GM12878 (cell line): ENCODE data around the gene KCNA2. TPM values are rescaled to one million over a fixed set of nuclear protein-coding genes. Genes with fewer than 3 reads are reported as not detected.

Experiments used
- ATAC-seq: fragments of 200-7000 bp; cut with Tn5 transposase; 3 replicates; pipeline ENCODE4 v1.9.1; 2020; ENCODE audit warnings: mild to moderate bottlenecking, moderate library complexity
- BruUV-seq: library from RNA; stranded (reverse); fragments of 400-500 nt; replicated peaks from 2 replicates; lab custom pipeline; 2021; lab: Mats Ljungman, UMichigan
- CTCF ChIA-PET: fragments of 300-600 bp; sonication (Branson Sonifier 250); formaldehyde crosslinking; extraction: SDS; loops from one replicate; lab custom pipeline; 2021; ENCODE audit warnings: inconsistent platforms; lab: Yijun Ruan, JAX
- POLR2A ChIA-PET: fragments of 350-600 bp; formaldehyde crosslinking; extraction: SDS; loops from one replicate; lab custom pipeline; 2021; ENCODE audit warnings: inconsistent platforms; lab: Charles Lee
- RAD21 ChIA-PET: fragments of 300-600 bp; sonication (Branson Sonifier 250); formaldehyde crosslinking; loops from one replicate; lab custom pipeline; 2023; ENCODE audit warnings: antibody characterized with exemption; ENCODE audit not compliant: unreplicated experiment; lab: Charles Lee
- SMC1A ChIA-PET: fragments of 300-600 bp; sonication (Branson Sonifier 250); formaldehyde crosslinking; loops from one replicate; lab custom pipeline; 2023; ENCODE audit not compliant: unreplicated experiment, uncharacterized antibody; lab: Charles Lee
- DNase-seq: peaks from one replicate; pipeline ENCODE4 v3.0.0-alpha.2; 2011; ENCODE audit warnings: low read depth, low spot score
- FAIRE-seq: peaks from 3 replicates; lab custom pipeline; 2011; peaks lifted over from hg19 to GRCh38; lab: Jason Lieb, UNC
- H2AFZ ChIP-seq: 2 replicates; pipeline ENCODE4 v1.6.0; 2011; ENCODE audit warnings: low read depth, low read length, control low read depth; ENCODE audit not compliant: control insufficient read depth
- H3K27ac ChIP-seq: 2 replicates; pipeline ENCODE4 v1.5.1; 2011; ENCODE audit warnings: control low read depth; ENCODE audit not compliant: control insufficient read depth, insufficient read depth
- H3K27me3 ChIP-seq, 2 experiments: replicated peaks in 1 of 2; 2 replicates each; pipeline versions ENCODE4 v1.6.0 to v1.6.1; 2011; ENCODE audit warnings: low read length in 1 of 2; ENCODE audit not compliant: control insufficient read depth in 2 of 2, insufficient read depth in 2 of 2
- H3K36me3 ChIP-seq, 2 experiments: 2 replicates each; pipeline ENCODE4 v1.5.1; 2011; ENCODE audit warnings: low read length in 1 of 2; ENCODE audit not compliant: control insufficient read depth in 2 of 2, insufficient read depth in 2 of 2
- H3K4me1 ChIP-seq: 2 replicates; pipeline ENCODE4 v1.6.1; 2011; ENCODE audit warnings: mild to moderate bottlenecking, low read length, moderate library complexity, mixed read lengths; ENCODE audit not compliant: control insufficient read depth, insufficient read depth
- H3K4me2 ChIP-seq: 2 replicates; pipeline ENCODE4 v1.6.0; 2011; ENCODE audit warnings: control low read depth; ENCODE audit not compliant: control insufficient read depth, insufficient read depth
- H3K4me3 ChIP-seq: fragments of 200-600 bp; sonication (generic); 2 replicates; pipeline ENCODE4 v1.5.1; 2016
- H3K79me2 ChIP-seq: 2 replicates; pipeline ENCODE4 v1.6.0; 2011; ENCODE audit warnings: low read length; ENCODE audit not compliant: control insufficient read depth, insufficient read depth
- H3K9ac ChIP-seq: 2 replicates; pipeline ENCODE4 v1.8.0; 2011; ENCODE audit warnings: low read length, control low read depth, mixed read lengths; ENCODE audit not compliant: control insufficient read depth, insufficient read depth
- H3K9me3 ChIP-seq: replicated peaks from 3 replicates; pipeline ENCODE4 v1.5.1; 2011; ENCODE audit warnings: mild to moderate bottlenecking, low read length; ENCODE audit not compliant: control insufficient read depth, insufficient read depth
- H4K20me1 ChIP-seq: 2 replicates; pipeline ENCODE4 v1.6.0; 2011; ENCODE audit not compliant: control insufficient read depth, insufficient read depth
- BACH1 ChIP-seq: fragments of 450-650 bp; IDR thresholded peaks from 2 replicates; pipeline ENCODE4 v1.6.1; 2017; ENCODE audit warnings: mild to moderate bottlenecking, borderline replicate concordance
- CEBPB ChIP-seq, 2 experiments: fragments of 150-350 bp in 1 of 2; IDR thresholded peaks; 2 replicates each; pipeline ENCODE4 v1.6.1; 2012 to 2014; ENCODE audit warnings: low read depth in 2 of 2, low read length in 2 of 2, borderline replicate concordance in 1 of 2, inconsistent platforms in 1 of 2
- ETV6 ChIP-seq, 2 experiments: fragments of 450-650 bp in 1 of 2; IDR thresholded peaks in 1 of 2; conservative IDR thresholded peaks in 1 of 2; 2 replicates each; pipeline ENCODE4 v1.6.1; 2014; ENCODE audit warnings: antibody characterized with exemption in 1 of 2, borderline replicate concordance in 1 of 2, low read depth in 1 of 2, mild to moderate bottlenecking in 1 of 2, moderate library complexity in 1 of 2
- HDGF ChIP-seq: fragments of 450-650 bp; IDR thresholded peaks from 2 replicates; pipeline ENCODE4 v1.6.1; 2016; ENCODE audit warnings: antibody characterized with exemption
- NFXL1 ChIP-seq: fragments of 450-650 bp; IDR thresholded peaks from 2 replicates; pipeline ENCODE4 v1.6.1; 2017; ENCODE audit warnings: antibody characterized with exemption, mild to moderate bottlenecking, borderline replicate concordance
- SMARCA5 ChIP-seq: fragments of 450-650 bp; IDR thresholded peaks from 2 replicates; pipeline ENCODE4 v1.6.1; 2017; ENCODE audit warnings: mild to moderate bottlenecking
- SMC3 ChIP-seq: IDR thresholded peaks from 2 replicates; pipeline ENCODE4 v1.6.1; 2011; ENCODE audit warnings: low read length, improper control_type of control experiment, borderline replicate concordance
- SRF ChIP-seq, 2 experiments: IDR thresholded peaks; 2 replicates each; pipeline ENCODE4 v1.6.1; 2011; ENCODE audit warnings: low read depth in 2 of 2, low read length in 2 of 2, mild to moderate bottlenecking in 1 of 2, moderate library complexity in 1 of 2
- STAT3 ChIP-seq: IDR thresholded peaks from 2 replicates; pipeline ENCODE4 v1.6.1; 2011; ENCODE audit warnings: low read depth, low read length, improper control_type of control experiment
- TCF3 ChIP-seq: IDR thresholded peaks from 2 replicates; pipeline ENCODE4 v1.6.1; 2012; ENCODE audit warnings: low read depth, mild to moderate bottlenecking, low read length, borderline replicate concordance; ENCODE audit not compliant: insufficient read depth
- USF1 ChIP-seq: IDR thresholded peaks from 2 replicates; pipeline ENCODE4 v1.6.1; 2011; ENCODE audit warnings: borderline replicate concordance, low read depth, mild to moderate bottlenecking, moderate library complexity, mixed read lengths, low read length; ENCODE audit not compliant: insufficient read depth; ENCODE audit errors: extremely low read length
- WGBS: methylation state at CpG from one replicate; pipeline ENCODE4 v1.1.6; 2016; ENCODE audit warnings: low lambda C conversion rate; ENCODE audit not compliant: insufficient replicate concordance, insufficient coverage; ENCODE audit errors: missing lambda C conversion rate; 5-methylcytosine and 5-hydroxymethylcytosine counted together
- in situ Hi-C: fragments of 300-500 bp; cut with MboI; formaldehyde crosslinking; loops from 9 replicates; pipeline ENCODE4 v1.14.3; 2018; ENCODE audit warnings: mixed read lengths
- intact Hi-C: fragments of 100-400 bp; cut with micrococcal nuclease; formaldehyde crosslinking; loops from one replicate; pipeline ENCODE4 v1.14.2; 2022; ENCODE audit not compliant: unreplicated experiment
- polyA plus RNA-seq, 11 experiments: library from polyadenylated mRNA; depleted of rRNA in 4 of 11; unstranded in 6 of 11; stranded (reverse) in 5 of 11; fragments of >200 nt; fragmentation: Nextera tagmentation in 4 of 11; fragmentation: Illumina TruSeq in 1 of 11; extraction: Ambion mirVana in 4 of 11; extraction: Trizol in 1 of 11; gene quantifications; 1 replicate in 1 of 11; 2 replicates in 10 of 11; pipeline versions ENCODE4 v1.2.1 to v1.2.3, GENCODE V29; 2011 to 2016; ENCODE audit warnings: inconsistent platforms in 2 of 11, missing spikeins in 2 of 11, low read depth in 1 of 11
- total RNA-seq, 4 experiments: library from RNA; depleted of rRNA in 3 of 4; stranded (reverse); fragments of >200 nt in 3 of 4; fragmentation: Illumina TruSeq in 1 of 4; extraction: Trizol in 1 of 4; gene quantifications; 2 replicates each; pipeline versions ENCODE4 v1.2.1 to v1.2.3, GENCODE V29; 2013 to 2021
- TF ChIP-seq, protein P1 (sequence below): fragments of 450-650 bp; IDR thresholded peaks from 2 replicates; pipeline ENCODE4 v1.6.1; 2016; ENCODE audit warnings: mild to moderate bottlenecking

KCNA2 gene
- total and polyA plus RNA-seq, 10 of the 15 experiments (the other 5 are each of a cell fraction or from before 2014, with no cell fraction given): 0.02 to 0.56 (median 0.10) TPM; not detected in 2

DNA sequence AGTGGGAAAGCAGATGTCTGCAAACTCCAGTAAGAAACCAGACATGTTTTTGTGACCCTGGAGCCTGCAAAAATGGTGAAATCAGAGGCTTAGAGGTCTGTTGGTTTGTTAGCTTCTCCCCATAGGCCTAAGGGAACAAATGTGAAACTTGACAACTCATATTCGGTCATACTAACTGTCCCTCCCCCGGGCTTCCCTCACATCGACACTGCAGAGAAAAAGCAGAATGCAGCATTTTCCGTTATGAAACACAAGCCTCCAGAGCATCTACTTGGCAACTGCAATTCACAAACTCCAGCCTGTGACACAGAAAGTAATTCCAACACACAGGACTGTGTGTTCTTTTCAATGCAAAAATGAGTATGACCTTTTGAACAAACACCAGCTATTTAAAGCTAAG lies 3.7 kb downstream of the KCNA2 start:
- Histone ChIP-seq H3K36me3 (no peaks in the 10 kb centered on the region), H3K79me2 (no peaks in the 10 kb centered on the region), H3K4me3 (no peak overlapping the region), H3K9ac (no peak overlapping the region), H3K9me3 (no peaks in the 10 kb centered on the region), H3K4me1 (no peaks in the 10 kb centered on the region; the same call in 1 of the 2 replicates), H3K27me3 (peaks cover 12 to 18% of the 10 kb centered on the region in 2 experiments), H3K4me2 (no peak overlapping the region), H3K27ac (no peak overlapping the region), H2AFZ (no peak overlapping the region), H4K20me1 (no peaks in the 10 kb centered on the region)
- RAD21 ChIA-PET: interaction anchor here (1.0 to 1.3 kb wide), 2 partner anchors 47 to 184 kb away, joined by 3 read pairs; no protein-coding TSS in a partner anchor
- CTCF ChIA-PET: no interaction called here
- ATAC-seq (no peak), DNase-seq (no peak), FAIRE-seq (no peak)
- SMC1A ChIA-PET: no interaction called here
- intact Hi-C loops: loop anchor here (10.0 kb wide), 1 partner anchor 1182 kb away; no protein-coding TSS in a partner anchor
- POLR2A ChIA-PET: no interaction called here
- BruUV-seq: no TSS peak
- in situ Hi-C loops: no loop called here
- WGBS: 3% methylated on average over 4 of the region's 4 CpGs
- no peak for TF ChIP-seq SRF (IDR thresholded peaks at IDR 0.05; ENCODE audit: low read depth in 2 of 2, low read length in 2 of 2)
- no peak for TF ChIP-seq HDGF
- no peak for TF ChIP-seq CEBPB (IDR thresholded peaks at IDR 0.05; ENCODE audit: borderline replicate concordance in 1 of 2, low read depth in 2 of 2, low read length in 2 of 2)
- no peak for TF ChIP-seq STAT3
- no peak for TF ChIP-seq SMC3
- TF ChIP-seq BACH1: no peak
- TF ChIP-seq ETV6 (conservative IDR thresholded peaks at IDR 0.05 in 1 of 2, IDR thresholded peaks at IDR 0.05 in 1 of 2; ENCODE audit: borderline replicate concordance in 1 of 2, low read depth in 1 of 2): no peak
- no peak for TF ChIP-seq USF1
- no peak for TF ChIP-seq NFXL1
- TF ChIP-seq TCF3: no peak
- TF ChIP-seq SMARCA5: no peak
- TF ChIP-seq, protein P1, sequence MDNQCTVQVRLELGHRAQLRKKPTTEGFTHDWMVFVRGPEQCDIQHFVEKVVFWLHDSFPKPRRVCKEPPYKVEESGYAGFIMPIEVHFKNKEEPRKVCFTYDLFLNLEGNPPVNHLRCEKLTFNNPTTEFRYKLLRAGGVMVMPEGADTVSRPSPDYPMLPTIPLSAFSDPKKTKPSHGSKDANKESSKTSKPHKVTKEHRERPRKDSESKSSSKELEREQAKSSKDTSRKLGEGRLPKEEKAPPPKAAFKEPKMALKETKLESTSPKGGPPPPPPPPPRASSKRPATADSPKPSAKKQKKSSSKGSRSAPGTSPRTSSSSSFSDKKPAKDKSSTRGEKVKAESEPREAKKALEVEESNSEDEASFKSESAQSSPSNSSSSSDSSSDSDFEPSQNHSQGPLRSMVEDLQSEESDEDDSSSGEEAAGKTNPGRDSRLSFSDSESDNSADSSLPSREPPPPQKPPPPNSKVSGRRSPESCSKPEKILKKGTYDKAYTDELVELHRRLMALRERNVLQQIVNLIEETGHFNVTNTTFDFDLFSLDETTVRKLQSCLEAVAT: no peak
